Measurements from ENCODE around the gene LRRC36.

The LRRC36 gene

DNA sequence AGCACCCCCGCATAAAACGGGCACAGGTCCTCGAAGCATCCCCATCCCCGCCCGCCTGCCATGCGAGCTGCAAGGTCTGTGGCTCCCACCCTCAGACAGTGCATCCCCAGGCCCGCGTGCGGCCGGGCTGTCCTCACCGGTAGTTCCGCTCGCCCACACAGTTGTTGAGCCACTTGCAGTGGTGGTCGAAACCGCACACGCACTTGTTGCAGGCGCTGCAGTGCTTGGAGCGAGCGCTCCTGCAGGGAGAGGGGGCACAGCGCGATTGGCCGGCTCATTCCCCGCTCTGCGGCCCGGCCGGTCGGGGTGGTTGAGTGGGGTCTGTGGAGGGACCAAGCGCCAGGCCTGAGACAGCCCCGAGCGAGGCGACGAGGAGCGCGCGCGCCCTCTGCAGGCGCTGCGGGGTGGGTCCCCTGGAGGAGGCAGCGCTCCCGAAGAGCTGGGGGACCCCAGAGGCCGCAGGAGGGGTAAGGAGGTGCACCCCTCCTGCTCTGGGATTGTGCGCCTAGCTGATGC is 72.7 kb downstream of the LRRC36 start:
- no peaks in the 10 kb centered on the region for H3K9me3 ChIP-seq (ENCODE audit: low read length)
- H3K4me3 ChIP-seq (ENCODE audit: low read length), result no peak overlapping the region
- no peaks in the 10 kb centered on the region for H3K27me3 ChIP-seq (ENCODE audit: insufficient read depth, low read length)
- peaks cover 41% of the 10 kb centered on the region for H3K4me1 ChIP-seq (ENCODE audit: insufficient read depth, low read length)
- H3K36me3 ChIP-seq (ENCODE audit: insufficient read depth, low read length), result no peaks in the 10 kb centered on the region
- no peak overlapping the region for H2AFZ ChIP-seq (ENCODE audit: low read depth, low read length)

DNA sequence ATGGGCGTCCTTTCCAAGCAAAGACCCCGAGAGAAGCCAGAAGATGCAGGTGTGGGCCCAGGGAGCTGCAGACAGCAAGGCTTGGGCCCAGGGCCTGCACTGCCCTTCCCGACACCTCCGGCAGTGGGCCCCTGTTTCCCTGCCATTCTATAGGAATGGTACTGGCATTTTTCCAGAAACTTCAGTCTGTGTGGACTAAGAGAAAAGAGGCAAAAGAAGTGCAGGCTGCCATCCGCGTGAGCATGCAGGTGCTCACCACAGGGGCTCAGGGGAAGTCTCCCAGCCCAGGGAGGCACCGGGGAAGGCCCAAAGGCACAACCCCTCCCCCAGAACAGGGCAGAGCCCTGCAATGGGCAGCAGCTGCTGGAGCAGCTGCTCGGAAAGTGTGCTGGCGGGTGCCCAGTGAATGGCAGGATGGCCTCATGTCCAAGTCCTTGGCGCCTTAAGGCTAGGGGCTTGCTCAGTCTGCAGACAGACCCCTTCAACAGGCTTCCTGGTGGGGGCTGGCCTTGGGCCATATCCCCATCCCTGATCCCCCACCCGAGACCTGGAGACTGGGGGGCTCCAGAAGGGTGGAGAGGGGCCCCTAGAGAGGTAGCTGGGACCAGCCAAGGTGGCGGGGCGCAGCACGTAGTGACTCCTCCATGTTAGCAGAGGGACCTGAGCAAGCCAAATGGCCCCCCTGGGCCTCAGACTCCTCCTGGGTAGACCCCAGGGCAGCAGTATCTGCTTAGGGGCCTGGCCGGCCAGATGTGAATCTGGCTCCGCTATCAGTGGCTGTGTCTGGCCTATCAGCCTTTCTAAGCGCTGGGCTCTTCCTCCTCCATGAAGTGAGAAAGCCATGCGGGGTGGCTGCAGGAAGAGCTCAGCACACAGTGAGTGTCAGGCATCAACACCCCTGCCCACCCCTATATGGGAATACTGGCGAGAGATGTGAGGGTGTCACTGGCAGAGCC is 73.4 kb downstream of the LRRC36 start:
- H3K9me3 ChIP-seq (ENCODE audit: low read length), result no peaks in the 10 kb centered on the region
- H3K27me3 ChIP-seq (ENCODE audit: insufficient read depth, low read length), result no peaks in the 10 kb centered on the region
- H3K4me3 ChIP-seq (ENCODE audit: low read length), result no peak overlapping the region
- H3K4me1 ChIP-seq (ENCODE audit: insufficient read depth, low read length), result peaks cover 40% of the 10 kb centered on the region
- H3K36me3 ChIP-seq (ENCODE audit: insufficient read depth, low read length), result no peaks in the 10 kb centered on the region
- no peak overlapping the region for H2AFZ ChIP-seq (ENCODE audit: low read depth, low read length)

DNA sequence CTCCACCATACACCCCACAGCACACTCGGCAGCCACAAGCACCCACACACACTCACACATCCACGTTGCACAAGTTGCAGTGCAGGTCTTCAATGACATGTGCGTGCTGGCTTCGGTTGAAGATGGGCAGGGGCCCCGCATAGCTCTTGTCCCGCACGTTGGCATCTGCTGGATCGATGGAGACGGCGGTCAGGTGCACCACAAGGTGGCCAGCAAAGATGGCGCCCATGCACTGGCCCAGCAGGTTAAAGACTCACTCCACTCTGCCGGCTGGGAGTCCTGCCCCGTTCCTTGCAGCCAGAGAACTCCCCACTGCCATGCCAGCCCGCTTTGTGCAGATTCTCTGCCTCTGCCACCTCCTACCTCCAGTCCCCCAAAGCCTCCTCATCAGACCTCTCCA is 74.3 kb downstream of the LRRC36 start:
- Histone ChIP-seq H3K4me3 (ENCODE audit: low read length) (no peak overlapping the region), H3K27me3 (ENCODE audit: insufficient read depth, low read length) (no peaks in the 10 kb centered on the region), H3K4me1 (ENCODE audit: insufficient read depth, low read length) (peaks cover 32% of the 10 kb centered on the region), H3K9me3 (ENCODE audit: low read length) (no peaks in the 10 kb centered on the region), H3K36me3 (ENCODE audit: insufficient read depth, low read length) (no peaks in the 10 kb centered on the region), H2AFZ (ENCODE audit: low read depth, low read length) (no peak overlapping the region)

DNA sequence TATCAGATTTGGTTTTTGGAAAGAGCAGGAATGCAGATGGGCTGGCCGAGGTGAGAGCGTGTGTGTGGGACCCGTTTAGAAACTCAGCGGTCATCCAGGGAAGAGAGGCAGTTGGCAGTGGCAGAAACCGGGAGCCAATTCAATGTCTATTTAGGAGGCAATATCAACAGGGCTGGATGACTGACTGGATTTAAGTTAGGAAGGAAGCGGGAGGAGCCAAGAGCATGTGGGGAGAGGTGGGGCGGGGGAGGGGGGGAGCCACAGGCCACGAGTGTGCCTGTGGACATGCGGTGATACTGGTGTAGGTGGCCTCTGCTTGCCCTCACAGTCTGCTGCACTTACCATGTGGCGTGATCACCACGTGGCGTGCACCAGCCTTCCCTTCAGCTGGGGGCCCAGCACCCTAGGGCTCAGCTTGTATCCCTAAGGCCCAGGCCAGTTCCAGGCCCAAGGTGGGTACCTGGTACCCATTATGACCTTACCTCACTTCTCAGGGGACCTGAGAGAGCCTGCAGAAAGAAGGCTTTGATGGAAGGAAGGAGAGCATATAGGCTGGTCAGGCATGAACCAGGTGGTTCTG is 77.5 kb downstream of the LRRC36 start:
- H3K4me1 ChIP-seq (ENCODE audit: insufficient read depth, low read length), result peaks cover 8% of the 10 kb centered on the region
- H3K9me3 ChIP-seq (ENCODE audit: low read length), result no peaks in the 10 kb centered on the region
- H2AFZ ChIP-seq (ENCODE audit: low read depth, low read length), result no peak overlapping the region
- no peaks in the 10 kb centered on the region for H3K27me3 ChIP-seq (ENCODE audit: insufficient read depth, low read length)
- no peak overlapping the region for H3K4me3 ChIP-seq (ENCODE audit: low read length)
- H3K36me3 ChIP-seq (ENCODE audit: insufficient read depth, low read length), result no peaks in the 10 kb centered on the region

DNA sequence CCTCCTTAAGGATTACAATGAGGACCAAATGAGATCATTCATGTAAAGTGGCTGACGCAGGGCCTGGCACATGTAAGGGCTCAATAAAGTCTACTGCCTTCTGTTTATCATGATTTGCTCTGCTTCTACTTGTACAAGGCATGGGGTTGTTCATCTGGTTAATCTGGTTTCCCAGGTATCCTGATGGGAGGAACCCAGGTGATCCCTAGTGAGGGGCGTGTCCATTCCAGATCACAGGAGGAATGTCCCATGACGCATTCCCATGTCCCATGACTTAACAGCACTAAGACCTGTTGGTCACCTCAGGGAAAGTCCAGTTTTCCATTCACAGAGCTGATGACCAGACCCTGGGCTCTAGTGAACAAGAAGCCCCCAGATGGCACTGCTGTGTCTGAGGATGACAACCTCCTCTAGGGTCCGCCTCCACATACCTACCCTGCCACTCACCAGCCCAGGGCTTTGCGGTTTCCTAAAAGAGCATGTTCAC is 78.2 kb downstream of the LRRC36 start:
- Histone ChIP-seq H2AFZ (ENCODE audit: low read depth, low read length) (no peak overlapping the region), H3K27me3 (ENCODE audit: insufficient read depth, low read length) (no peaks in the 10 kb centered on the region), H3K36me3 (ENCODE audit: insufficient read depth, low read length) (no peaks in the 10 kb centered on the region), H3K4me1 (ENCODE audit: insufficient read depth, low read length) (peaks cover 6% of the 10 kb centered on the region), H3K4me3 (ENCODE audit: low read length) (no peak overlapping the region), H3K9me3 (ENCODE audit: low read length) (no peaks in the 10 kb centered on the region)

DNA sequence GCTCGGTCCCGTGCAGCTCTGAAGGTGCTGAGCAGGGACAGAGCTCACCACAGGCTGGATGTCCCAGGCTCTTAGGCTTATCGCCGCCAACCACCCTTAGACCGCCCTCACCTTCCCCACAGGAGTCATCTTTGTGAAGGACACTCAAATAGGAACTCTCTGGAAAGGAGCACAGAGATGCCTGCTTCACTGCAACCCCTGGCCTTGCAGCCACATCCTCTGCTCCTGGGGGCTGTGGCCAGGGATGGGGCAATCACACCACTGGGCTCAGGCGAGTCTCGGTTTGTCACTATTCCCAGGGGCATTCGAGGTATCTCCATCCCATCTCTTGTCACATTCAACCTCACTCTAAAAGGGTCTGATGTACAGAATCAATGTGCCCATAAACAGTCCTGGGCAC is 78.7 kb downstream of the LRRC36 start:
- no peaks in the 10 kb centered on the region for H3K36me3 ChIP-seq (ENCODE audit: insufficient read depth, low read length)
- peaks cover 6% of the 10 kb centered on the region for H3K4me1 ChIP-seq (ENCODE audit: insufficient read depth, low read length)
- H3K9me3 ChIP-seq (ENCODE audit: low read length), result no peaks in the 10 kb centered on the region
- no peak overlapping the region for H3K4me3 ChIP-seq (ENCODE audit: low read length)
- H3K27me3 ChIP-seq (ENCODE audit: insufficient read depth, low read length), result no peaks in the 10 kb centered on the region
- no peak overlapping the region for H2AFZ ChIP-seq (ENCODE audit: low read depth, low read length)

DNA sequence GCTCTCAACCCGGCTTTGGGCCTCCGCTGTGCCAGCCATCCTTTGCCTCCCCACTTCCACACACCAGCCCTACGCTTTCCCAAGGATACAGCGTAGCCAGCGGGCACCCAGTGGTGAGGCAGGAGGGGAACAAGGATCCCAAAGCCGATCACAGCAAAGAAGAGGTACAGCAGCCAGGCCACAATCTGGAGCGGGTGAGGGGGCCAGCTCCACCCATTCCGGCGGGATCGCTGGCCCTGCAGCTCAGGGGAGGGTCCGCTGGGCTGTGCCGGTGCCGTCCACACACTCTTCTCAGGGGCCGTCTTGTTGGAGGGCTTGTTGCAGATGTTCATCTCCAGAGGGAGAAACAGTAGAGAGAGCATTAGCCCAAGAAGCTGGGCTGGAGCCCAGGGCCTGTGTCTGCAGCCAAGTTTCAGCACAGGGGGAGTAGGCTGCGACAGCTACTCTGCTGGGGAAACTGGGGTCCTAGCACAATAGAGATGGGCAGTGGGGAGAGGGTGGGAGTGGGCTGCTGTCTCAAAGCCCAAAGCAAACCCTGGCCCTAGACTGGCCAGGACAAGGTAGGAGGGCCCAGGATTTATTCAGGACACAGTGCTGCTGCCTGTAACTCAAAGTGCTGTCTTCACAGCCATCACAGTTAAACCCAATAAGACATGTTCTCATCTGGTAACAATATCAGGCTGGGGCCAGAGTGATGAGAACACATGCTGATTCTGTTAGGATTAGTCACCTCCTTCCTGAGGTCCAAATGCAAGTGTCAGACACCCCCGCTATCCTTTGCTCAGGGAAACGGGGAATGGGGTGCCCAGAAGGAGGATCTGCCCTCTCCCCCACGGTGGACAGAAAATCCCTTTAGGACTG is 79.7 kb downstream of the LRRC36 start:
- H3K4me3 ChIP-seq (ENCODE audit: low read length), result no peak overlapping the region

DNA sequence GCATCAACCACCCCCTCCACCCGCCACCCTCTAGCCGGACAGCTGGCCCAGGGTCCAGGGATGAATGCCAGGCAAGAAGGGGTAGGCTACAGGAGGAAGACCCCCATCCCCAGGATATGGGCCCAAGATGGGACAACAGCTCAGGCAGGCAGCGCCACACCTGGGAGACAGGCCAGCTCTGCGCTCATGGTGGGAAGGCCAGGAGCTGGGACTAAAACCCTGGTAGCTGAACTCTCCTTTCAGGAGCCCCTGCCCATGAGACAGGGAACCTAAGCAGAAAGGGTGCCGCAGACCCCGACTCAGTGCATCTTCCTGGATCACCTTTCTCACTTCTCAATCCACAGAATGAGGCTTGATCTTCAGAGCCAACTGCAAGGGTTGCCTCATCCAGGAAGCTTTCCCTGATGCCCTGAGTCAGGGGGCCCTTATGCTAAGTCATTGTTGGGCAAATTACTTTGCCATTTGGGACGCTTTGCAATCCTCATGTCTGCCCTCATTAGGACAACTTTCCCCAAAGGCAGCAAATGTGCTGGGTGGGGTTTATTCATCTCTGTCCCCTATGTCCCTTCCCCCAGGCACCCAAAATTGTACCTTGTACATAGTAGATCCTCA is 80.7 kb downstream of the LRRC36 start:
- Histone ChIP-seq H3K9me3 (ENCODE audit: low read length) (no peaks in the 10 kb centered on the region), H3K4me3 (ENCODE audit: low read length) (no peak overlapping the region), H2AFZ (ENCODE audit: low read depth, low read length) (no peak overlapping the region), H3K27me3 (ENCODE audit: insufficient read depth, low read length) (no peaks in the 10 kb centered on the region), H3K36me3 (ENCODE audit: insufficient read depth, low read length) (no peaks in the 10 kb centered on the region), H3K4me1 (ENCODE audit: insufficient read depth, low read length) (peaks cover 2% of the 10 kb centered on the region)

More for the DNA sequence above, 79.7 kb downstream of the LRRC36 start:
- no peaks in the 10 kb centered on the region for H3K9me3 ChIP-seq (ENCODE audit: low read length)
- H3K36me3 ChIP-seq (ENCODE audit: insufficient read depth, low read length), result no peaks in the 10 kb centered on the region
- peaks cover 6% of the 10 kb centered on the region for H3K4me1 ChIP-seq (ENCODE audit: insufficient read depth, low read length)
- H2AFZ ChIP-seq (ENCODE audit: low read depth, low read length), result no peak overlapping the region
- no peaks in the 10 kb centered on the region for H3K27me3 ChIP-seq (ENCODE audit: insufficient read depth, low read length)

DNA sequence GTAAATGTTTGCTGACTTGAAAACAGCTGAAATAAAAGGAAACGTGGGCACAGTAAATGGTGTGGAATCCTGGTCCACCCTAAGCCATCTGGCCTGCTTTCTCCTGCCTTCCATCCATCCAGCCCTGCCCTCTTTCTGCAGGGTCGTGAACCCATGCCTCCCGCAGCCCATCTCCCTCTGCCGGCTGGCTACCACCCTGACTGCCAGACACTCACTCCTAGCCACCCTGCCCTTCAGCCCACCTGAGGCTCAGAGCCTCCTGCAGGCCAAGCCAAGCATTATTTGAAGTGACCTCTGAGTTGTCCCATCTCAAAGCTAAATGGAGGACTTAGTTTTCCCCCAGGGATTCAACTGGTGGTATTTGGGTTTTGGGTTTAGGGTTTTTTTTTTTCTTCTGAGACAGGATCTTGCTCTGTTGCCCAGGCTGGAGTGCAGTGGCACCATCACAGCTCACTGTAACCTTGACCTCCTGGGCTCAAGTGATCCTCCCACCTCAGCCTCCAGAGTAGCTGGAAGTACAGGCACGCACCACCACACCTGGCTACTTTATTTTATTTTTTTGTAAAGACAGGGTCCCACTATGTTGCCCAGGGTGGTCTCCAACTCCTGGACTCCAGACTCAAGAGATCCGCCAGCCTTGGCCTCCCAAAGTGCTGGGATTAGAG is 81.3 kb downstream of the LRRC36 start:
- Histone ChIP-seq H3K4me3 (ENCODE audit: low read length) (no peak overlapping the region), H3K4me1 (ENCODE audit: insufficient read depth, low read length) (no peaks in the 10 kb centered on the region), H2AFZ (ENCODE audit: low read depth, low read length) (no peak overlapping the region), H3K36me3 (ENCODE audit: insufficient read depth, low read length) (no peaks in the 10 kb centered on the region), H3K9me3 (ENCODE audit: low read length) (no peaks in the 10 kb centered on the region), H3K27me3 (ENCODE audit: insufficient read depth, low read length) (no peaks in the 10 kb centered on the region)

DNA sequence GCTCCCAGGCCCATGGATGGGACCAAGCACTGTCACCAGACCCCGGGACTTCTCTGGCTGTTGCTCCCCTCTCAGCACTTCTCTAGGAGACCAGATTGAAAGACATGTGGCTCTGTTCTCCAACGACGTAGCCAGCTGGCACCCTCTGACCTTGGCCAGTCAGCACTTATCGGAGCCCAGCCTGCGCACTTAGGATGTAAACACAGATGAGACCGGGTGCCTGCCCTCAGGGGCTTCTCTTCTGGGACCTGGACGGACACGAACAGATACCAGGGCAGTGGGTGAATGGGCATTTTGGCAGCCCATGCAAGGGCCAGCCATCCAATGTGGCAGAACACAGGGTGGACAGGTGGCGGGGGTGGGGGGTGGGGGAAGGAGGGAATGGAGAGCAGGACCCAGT is 83.0 kb downstream of the LRRC36 start:
- Histone ChIP-seq H3K4me3 (ENCODE audit: low read length) (no peak overlapping the region), H3K36me3 (ENCODE audit: insufficient read depth, low read length) (no peaks in the 10 kb centered on the region), H3K9me3 (ENCODE audit: low read length) (no peaks in the 10 kb centered on the region), H3K4me1 (ENCODE audit: insufficient read depth, low read length) (no peaks in the 10 kb centered on the region), H3K27me3 (ENCODE audit: insufficient read depth, low read length) (no peaks in the 10 kb centered on the region), H2AFZ (ENCODE audit: low read depth, low read length) (no peak overlapping the region)

DNA sequence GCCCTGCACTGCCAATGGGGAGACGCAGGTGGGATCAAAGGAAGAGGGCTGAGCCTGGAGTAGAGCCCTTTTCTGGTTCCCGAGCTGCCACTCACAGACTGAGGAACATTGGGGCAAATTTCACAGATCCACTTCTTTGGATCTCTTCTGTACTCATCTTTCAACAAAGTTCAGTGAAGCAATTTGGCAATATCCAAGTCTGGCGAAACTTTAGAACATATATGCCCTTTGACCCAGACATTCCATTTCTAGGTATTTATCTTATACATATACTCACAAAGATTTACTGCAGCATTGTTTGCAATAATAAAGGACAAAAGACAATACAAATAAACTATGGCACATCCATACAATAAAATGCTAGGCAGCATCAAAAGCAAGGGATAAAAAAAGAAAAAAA is 84.7 kb downstream of the LRRC36 start:
- peaks cover 2% of the 10 kb centered on the region for H3K4me1 ChIP-seq (ENCODE audit: insufficient read depth, low read length)
- H3K36me3 ChIP-seq (ENCODE audit: insufficient read depth, low read length), result no peaks in the 10 kb centered on the region
- no peaks in the 10 kb centered on the region for H3K9me3 ChIP-seq (ENCODE audit: low read length)
- H3K27me3 ChIP-seq (ENCODE audit: insufficient read depth, low read length), result no peaks in the 10 kb centered on the region
- no peak overlapping the region for H2AFZ ChIP-seq (ENCODE audit: low read depth, low read length)
- no peak overlapping the region for H3K4me3 ChIP-seq (ENCODE audit: low read length)

DNA sequence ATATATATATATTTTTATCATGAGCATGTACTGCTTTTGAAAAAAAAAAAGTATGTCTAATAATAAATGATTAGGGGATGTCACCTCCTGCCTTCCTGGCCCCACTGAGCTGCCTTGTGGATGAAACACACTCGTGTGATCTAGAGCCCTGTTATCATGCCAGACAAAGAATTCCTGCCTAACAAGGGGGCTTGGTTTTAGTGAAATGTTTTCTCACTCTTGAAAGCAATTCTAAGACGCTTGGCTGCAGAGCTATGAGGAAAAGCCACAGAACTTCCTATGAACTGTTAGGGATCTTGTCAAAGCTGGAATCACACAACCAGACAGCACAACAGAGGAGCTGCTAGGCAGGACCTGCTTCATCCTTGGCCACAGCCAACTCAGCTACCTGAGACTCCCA is 85.7 kb downstream of the LRRC36 start:
- no peaks in the 10 kb centered on the region for H3K27me3 ChIP-seq (ENCODE audit: insufficient read depth, low read length)
- H3K4me3 ChIP-seq (ENCODE audit: low read length), result no peak overlapping the region
- no peaks in the 10 kb centered on the region for H3K36me3 ChIP-seq (ENCODE audit: insufficient read depth, low read length)
- H3K4me1 ChIP-seq (ENCODE audit: insufficient read depth, low read length), result peaks cover 2% of the 10 kb centered on the region
- no peak overlapping the region for H2AFZ ChIP-seq (ENCODE audit: low read depth, low read length)
- H3K9me3 ChIP-seq (ENCODE audit: low read length), result no peaks in the 10 kb centered on the region
